ENCODE data around the gene ATF3. TPM values are rescaled to one million over a fixed set of nuclear protein-coding genes. Genes with fewer than 3 reads are reported as not detected.

ATF3 gene
- total and polyA plus RNA-seq, 3 experiments from 2014 or later, result 58.8 to 59.0 TPM; not detected in 1

DNA sequence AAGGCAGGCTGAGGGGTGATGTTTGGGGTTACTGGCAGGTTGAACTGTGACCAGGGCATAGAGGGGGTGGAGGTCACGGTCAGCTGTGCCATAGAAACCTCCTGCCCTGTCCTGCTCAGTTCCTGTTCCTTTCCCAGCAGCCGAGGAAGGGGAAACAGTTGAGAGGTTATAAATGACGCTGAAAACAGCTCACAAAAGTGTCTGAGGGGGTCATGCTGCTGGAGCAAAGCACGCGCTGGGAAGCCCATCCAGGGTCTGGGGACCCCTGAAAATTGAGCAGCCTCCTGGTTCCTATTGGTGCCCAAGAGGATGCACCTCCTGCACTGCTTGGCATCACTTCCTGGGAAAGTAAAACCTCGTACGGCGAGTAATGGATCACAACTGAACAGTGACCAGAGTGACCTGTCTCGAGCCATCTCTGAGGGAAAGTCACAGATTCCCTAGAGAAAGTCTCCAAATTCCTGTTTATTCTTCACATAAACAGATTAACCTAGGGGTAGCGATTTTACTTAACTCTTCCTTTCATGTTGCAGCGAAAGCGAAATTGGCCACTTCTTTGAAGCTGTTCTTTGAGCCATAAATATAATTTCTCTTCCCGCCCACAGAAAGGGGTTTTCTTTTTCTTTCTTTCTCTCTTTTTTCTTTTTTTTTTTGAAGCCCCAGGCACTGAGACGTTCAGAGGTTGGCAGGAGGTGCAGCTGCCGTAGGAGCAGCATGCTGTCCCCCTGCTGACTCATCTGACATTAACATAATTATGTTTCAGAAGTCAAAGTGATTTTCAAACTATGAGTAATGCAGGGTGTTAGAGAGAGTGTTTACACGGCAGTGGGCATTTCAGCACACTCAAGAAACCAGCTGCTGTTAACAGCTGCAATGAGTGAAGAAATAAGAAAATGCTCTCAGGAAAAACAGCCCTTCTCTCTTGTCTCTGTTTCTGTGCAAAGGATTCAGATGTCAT lies 41.8 kb upstream of the ATF3 start:
- POLR2A ChIA-PET, result interaction anchor here (0.8 to 1.4 kb wide), 3 partner anchors 8 to 535 kb away, joined by 3 to 4 read pairs (median 4); partner anchors contain the start of gene ATF3
- DNase-seq, result peak in 4 of 5 donors; percentile 12 to 76 (median 40)
- H3K27me3 Mint-ChIP-seq, result peaks cover 0 to 5% of the 10 kb centered on the region in 2 donors
- Histone ChIP-seq H3K27me3 (ENCODE audit: insufficient read depth, low read length, poor library complexity, severe bottlenecking) (no peaks in the 10 kb centered on the region), H3K9me3 (ENCODE audit: low read length) (no peaks in the 10 kb centered on the region), H3K4me3 (ENCODE audit: low read length) (peak overlapping the region; percentile 78), H3K27ac (ENCODE audit: low read depth, low read length) (peak overlapping the region; percentile 47), H3K36me3 (ENCODE audit: insufficient read depth, low read length) (no peaks in the 10 kb centered on the region), H3K4me1 (ENCODE audit: insufficient read depth, low read length) (peaks cover 7% of the 10 kb centered on the region)
- H3K27ac Mint-ChIP-seq, result peak overlapping the region; percentile 17 to 94 (median 83)
- H3K4me1 Mint-ChIP-seq, result peaks cover 9 to 19% (median 16%) of the 10 kb centered on the region in 3 donors
- H3K4me3 Mint-ChIP-seq, result peak overlapping the region; percentile 87 to 95 (median 91)
- CTCF ChIA-PET, result interaction anchor here (0.9 to 2.1 kb wide), 4 partner anchors 9 to 89 kb away, joined by 3 to 5 read pairs (median 4); partner anchors contain the start of gene ATF3
- peaks cover 0 to 2% (median 2%) of the 10 kb centered on the region in 3 donors for H3K36me3 Mint-ChIP-seq
- H3K9me3 Mint-ChIP-seq, result peaks cover 0 to 4% (median 0%) of the 10 kb centered on the region in 5 donors

DNA sequence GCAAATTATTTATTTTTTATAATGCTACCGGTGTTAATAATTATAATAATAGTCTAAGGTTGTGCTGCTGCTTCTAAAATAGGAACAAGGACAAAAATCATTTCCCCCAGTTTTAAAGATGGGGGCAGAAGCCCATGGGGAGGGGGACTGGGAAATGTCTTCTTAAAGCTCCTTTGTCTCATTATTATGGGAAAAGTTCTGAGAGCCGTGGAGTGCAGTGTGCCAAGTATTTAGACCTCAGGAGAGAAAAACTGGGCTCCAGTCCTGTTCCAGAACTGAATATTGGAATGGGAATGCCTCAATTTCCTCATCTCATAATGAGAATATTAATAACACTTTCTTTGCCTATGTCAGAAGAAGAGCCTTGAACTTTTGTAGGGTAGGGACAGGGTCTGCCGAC lies 40.9 kb upstream of the ATF3 start:
- Histone ChIP-seq H3K27me3 (ENCODE audit: insufficient read depth, low read length, poor library complexity, severe bottlenecking) (no peaks in the 10 kb centered on the region), H3K4me1 (ENCODE audit: insufficient read depth, low read length) (peaks cover 7% of the 10 kb centered on the region), H3K36me3 (ENCODE audit: insufficient read depth, low read length) (no peaks in the 10 kb centered on the region), H3K27ac (ENCODE audit: low read depth, low read length) (no peak overlapping the region), H3K4me3 (ENCODE audit: low read length) (no peak overlapping the region), H3K9me3 (ENCODE audit: low read length) (no peaks in the 10 kb centered on the region)
- DNase-seq, result no peak
- peak overlapping the region in 2 of 8 donors; percentile 78 to 94 for H3K27ac Mint-ChIP-seq
- peaks cover 0 to 5% of the 10 kb centered on the region in 2 donors for H3K27me3 Mint-ChIP-seq
- H3K36me3 Mint-ChIP-seq, result peaks cover 0 to 2% (median 2%) of the 10 kb centered on the region in 3 donors
- ChIA-PET CTCF (interaction anchor here (1.3 to 2.1 kb wide), 3 partner anchors 10 to 90 kb away, joined by 4 to 5 read pairs (median 5); no protein-coding TSS in a partner anchor), POLR2A (interaction anchor here (0.8 to 1.4 kb wide), 4 partner anchors 9 to 536 kb away, joined by 3 to 5 read pairs (median 4); partner anchors contain the start of gene ATF3)
- H3K9me3 Mint-ChIP-seq, result peaks cover 0 to 4% (median 0%) of the 10 kb centered on the region in 5 donors
- H3K4me1 Mint-ChIP-seq, result peaks cover 9 to 19% (median 16%) of the 10 kb centered on the region in 3 donors
- peak overlapping the region in 2 of 7 donors; percentile 88 to 91 for H3K4me3 Mint-ChIP-seq

GRCh38 chr1:212568978-212569537 lies 39.5 kb upstream of the ATF3 start:
- no peaks in the 10 kb centered on the region for H3K36me3 ChIP-seq (ENCODE audit: insufficient read depth, low read length)
- DNase-seq, result no peak
- POLR2A ChIA-PET, result no interaction called here
- H3K27me3 ChIP-seq (ENCODE audit: insufficient read depth, low read length, poor library complexity, severe bottlenecking), result no peaks in the 10 kb centered on the region
- H3K27me3 Mint-ChIP-seq, result peaks cover 0 to 7% of the 10 kb centered on the region in 2 donors
- no peak overlapping the region for H3K4me3 ChIP-seq (ENCODE audit: low read length)
- H3K27ac ChIP-seq (ENCODE audit: low read depth, low read length), result no peak overlapping the region
- peaks cover 0 to 2% (median 0%) of the 10 kb centered on the region in 3 donors for H3K36me3 Mint-ChIP-seq
- H3K9me3 ChIP-seq (ENCODE audit: low read length), result no peaks in the 10 kb centered on the region
- peak overlapping the region in 1 of 7 donors; percentile 29 for H3K4me3 Mint-ChIP-seq
- peaks cover 7% of the 10 kb centered on the region for H3K4me1 ChIP-seq (ENCODE audit: insufficient read depth, low read length)
- H3K9me3 Mint-ChIP-seq, result no peaks in the 10 kb centered on the region
- H3K27ac Mint-ChIP-seq, result no peak overlapping the region
- peaks cover 9 to 19% (median 16%) of the 10 kb centered on the region in 3 donors for H3K4me1 Mint-ChIP-seq
- CTCF ChIA-PET, result no interaction called here

DNA sequence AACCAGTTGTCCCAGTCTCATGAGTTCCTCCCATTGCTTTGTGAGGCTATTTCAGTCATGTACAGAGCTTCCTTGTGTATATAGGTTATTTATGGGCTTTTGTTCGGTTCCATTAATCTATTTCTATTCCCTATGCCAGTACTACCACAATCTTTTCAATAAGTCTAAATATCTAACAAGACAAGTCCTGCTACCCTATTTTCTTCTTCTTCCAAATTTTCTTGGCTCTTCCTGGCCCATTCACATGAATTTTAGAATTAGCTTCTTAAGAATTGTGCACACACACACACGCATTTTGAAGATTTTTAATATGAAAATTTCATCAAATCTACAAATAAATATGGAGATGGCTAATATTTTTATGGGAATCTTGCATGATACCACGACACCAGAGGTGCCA lies 33.8 kb upstream of the ATF3 start:
- Mint-ChIP-seq H3K27ac (no peak overlapping the region), H3K9me3 (no peaks in the 10 kb centered on the region), H3K4me1 (no peaks in the 10 kb centered on the region), H3K36me3 (no peaks in the 10 kb centered on the region), H3K4me3 (no peak overlapping the region), H3K27me3 (peaks cover 12 to 34% of the 10 kb centered on the region in 2 donors)
- no peaks in the 10 kb centered on the region for H3K36me3 ChIP-seq (ENCODE audit: insufficient read depth, low read length)
- H3K27ac ChIP-seq (ENCODE audit: low read depth, low read length), result no peak overlapping the region
- H3K4me1 ChIP-seq (ENCODE audit: insufficient read depth, low read length), result no peaks in the 10 kb centered on the region
- ChIA-PET CTCF (no interaction called here), POLR2A (no interaction called here)
- H3K4me3 ChIP-seq (ENCODE audit: low read length), result no peak overlapping the region
- no peaks in the 10 kb centered on the region for H3K27me3 ChIP-seq (ENCODE audit: insufficient read depth, low read length, poor library complexity, severe bottlenecking)
- no peak for DNase-seq
- no peaks in the 10 kb centered on the region for H3K9me3 ChIP-seq (ENCODE audit: low read length)

DNA sequence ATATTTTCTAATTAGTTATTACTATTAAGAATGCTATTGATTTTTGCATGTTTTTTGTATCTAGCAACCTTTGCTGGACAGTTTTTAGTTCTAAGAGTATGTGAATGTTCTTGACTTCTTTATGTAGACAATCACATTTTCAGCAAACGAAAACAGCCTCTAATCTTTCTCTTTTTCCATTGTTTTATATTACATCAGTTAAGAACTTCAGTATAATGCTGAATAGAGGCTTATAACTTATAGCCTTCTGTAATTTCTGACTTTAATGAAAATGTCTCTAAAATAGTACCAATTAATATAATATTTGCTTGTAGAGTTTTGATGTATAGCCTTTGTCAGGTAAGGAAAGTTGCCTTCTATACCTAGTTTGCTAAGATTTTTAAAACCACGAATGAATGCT lies 33.2 kb upstream of the ATF3 start:
- H3K9me3 ChIP-seq (ENCODE audit: low read length), result no peaks in the 10 kb centered on the region
- Mint-ChIP-seq H3K4me1 (no peaks in the 10 kb centered on the region), H3K27me3 (peaks cover 12 to 37% of the 10 kb centered on the region in 2 donors), H3K36me3 (no peaks in the 10 kb centered on the region), H3K27ac (no peak overlapping the region), H3K4me3 (no peak overlapping the region), H3K9me3 (no peaks in the 10 kb centered on the region)
- ChIA-PET CTCF (no interaction called here), POLR2A (no interaction called here)
- no peaks in the 10 kb centered on the region for H3K36me3 ChIP-seq (ENCODE audit: insufficient read depth, low read length)
- H3K4me3 ChIP-seq (ENCODE audit: low read length), result no peak overlapping the region
- H3K27ac ChIP-seq (ENCODE audit: low read depth, low read length), result no peak overlapping the region
- DNase-seq, result no peak
- no peaks in the 10 kb centered on the region for H3K27me3 ChIP-seq (ENCODE audit: insufficient read depth, low read length, poor library complexity, severe bottlenecking)
- no peaks in the 10 kb centered on the region for H3K4me1 ChIP-seq (ENCODE audit: insufficient read depth, low read length)

GRCh38 chr1:212578041-212578440 lies 30.5 kb upstream of the ATF3 start:
- H3K27me3 ChIP-seq (ENCODE audit: insufficient read depth, low read length, poor library complexity, severe bottlenecking), result no peaks in the 10 kb centered on the region
- Mint-ChIP-seq H3K9me3 (no peaks in the 10 kb centered on the region), H3K27ac (no peak overlapping the region), H3K27me3 (peaks cover 11 to 49% of the 10 kb centered on the region in 2 donors), H3K4me1 (no peaks in the 10 kb centered on the region), H3K4me3 (no peak overlapping the region), H3K36me3 (peaks cover 0 to 2% (median 0%) of the 10 kb centered on the region in 3 donors)
- H3K9me3 ChIP-seq (ENCODE audit: low read length), result no peaks in the 10 kb centered on the region
- H3K4me3 ChIP-seq (ENCODE audit: low read length), result no peak overlapping the region
- H3K27ac ChIP-seq (ENCODE audit: low read depth, low read length), result no peak overlapping the region
- ChIA-PET POLR2A (no interaction called here), CTCF (no interaction called here)
- no peak for DNase-seq
- H3K36me3 ChIP-seq (ENCODE audit: insufficient read depth, low read length), result no peaks in the 10 kb centered on the region
- H3K4me1 ChIP-seq (ENCODE audit: insufficient read depth, low read length), result no peaks in the 10 kb centered on the region

- Mint-ChIP-seq H3K36me3 (peaks cover 0 to 2% (median 0%) of the 10 kb centered on the region in 3 donors), H3K27me3 (peaks cover 18 to 69% of the 10 kb centered on the region in 2 donors), H3K27ac (no peak overlapping the region), H3K4me3 (no peak overlapping the region), H3K9me3 (no peaks in the 10 kb centered on the region), H3K4me1 (no peaks in the 10 kb centered on the region)
- ChIA-PET CTCF (interaction anchor here (1.4 kb wide), 1 partner anchor 29 kb away, joined by 3 read pairs; no protein-coding TSS in a partner anchor), POLR2A (no interaction called here)
- Histone ChIP-seq H3K4me3 (ENCODE audit: low read length) (no peak overlapping the region), H3K27me3 (ENCODE audit: insufficient read depth, low read length, poor library complexity, severe bottlenecking) (peaks cover 10% of the 10 kb centered on the region), H3K9me3 (ENCODE audit: low read length) (no peaks in the 10 kb centered on the region), H3K4me1 (ENCODE audit: insufficient read depth, low read length) (no peaks in the 10 kb centered on the region), H3K27ac (ENCODE audit: low read depth, low read length) (no peak overlapping the region), H3K36me3 (ENCODE audit: insufficient read depth, low read length) (no peaks in the 10 kb centered on the region)
- no peak for DNase-seq
Observed at GRCh38 chr1:212581034-212581433, 27.5 kb upstream of the ATF3 start.

- POLR2A ChIA-PET, result no interaction called here
Observed at GRCh38 chr1:212582291-212582690, 26.3 kb upstream of the ATF3 start.

More at GRCh38 chr1:212582291-212582690, 26.3 kb upstream of the ATF3 start:
- Histone ChIP-seq H3K27ac (ENCODE audit: low read depth, low read length) (no peak overlapping the region), H3K4me3 (ENCODE audit: low read length) (no peak overlapping the region), H3K27me3 (ENCODE audit: insufficient read depth, low read length, poor library complexity, severe bottlenecking) (peaks cover 23% of the 10 kb centered on the region), H3K36me3 (ENCODE audit: insufficient read depth, low read length) (no peaks in the 10 kb centered on the region), H3K9me3 (ENCODE audit: low read length) (no peaks in the 10 kb centered on the region), H3K4me1 (ENCODE audit: insufficient read depth, low read length) (no peaks in the 10 kb centered on the region)
- H3K36me3 Mint-ChIP-seq, result peaks cover 0 to 2% (median 0%) of the 10 kb centered on the region in 3 donors
- H3K27me3 Mint-ChIP-seq, result peaks cover 19 to 78% of the 10 kb centered on the region in 2 donors
- DNase-seq, result no peak
- no peaks in the 10 kb centered on the region for H3K9me3 Mint-ChIP-seq
- CTCF ChIA-PET, result interaction anchor here (1.4 kb wide), 1 partner anchor 27 kb away, joined by 3 read pairs; no protein-coding TSS in a partner anchor
- no peak overlapping the region for H3K27ac Mint-ChIP-seq
- H3K4me1 Mint-ChIP-seq, result no peaks in the 10 kb centered on the region
- no peak overlapping the region for H3K4me3 Mint-ChIP-seq

Measured in CD8-positive, alpha-beta memory T cell (primary cell).